Activated CD8-positive, alpha-beta memory T cell treated with anti-CD3 and anti-CD28 coated beads for 4 hours (primary cell): ENCODE measurements around the gene PLA2G12B.

Experiments used
- DNase-seq, 2 donors: peaks; one replicate each; pipeline ENCODE4 v3.0.0-alpha.2; 2020; ENCODE audit warnings: low read depth in 2 of 2

The PLA2G12B gene

GRCh38 chr10:72890086-72890485 is 64.5 kb downstream of the PLA2G12B start:
- DNase-seq, result no peak

GRCh38 chr10:72889391-72889831 is 65.2 kb downstream of the PLA2G12B start:
- no peak for DNase-seq

GRCh38 chr10:72888151-72888638 is 66.4 kb downstream of the PLA2G12B start:
- DNase-seq, result no peak

DNA sequence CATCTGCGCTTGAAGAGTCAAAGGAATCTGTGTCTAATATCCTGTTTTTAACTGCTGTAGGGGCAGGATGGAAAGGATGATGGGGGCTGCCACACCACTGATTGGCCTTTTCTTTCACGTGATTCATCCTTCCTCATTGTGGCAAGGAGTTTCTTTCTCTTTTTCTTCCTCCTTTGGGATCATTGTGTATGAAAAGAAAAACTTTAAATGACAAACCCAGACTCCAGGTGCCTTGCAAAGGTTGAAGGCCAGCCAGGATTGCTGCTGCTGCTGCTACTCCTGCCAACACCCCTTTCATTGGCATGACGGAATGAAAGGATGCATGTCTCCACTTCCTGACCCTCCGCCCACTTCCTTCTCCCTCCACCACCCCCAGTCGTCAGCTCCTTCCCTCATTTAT is 67.6 kb downstream of the PLA2G12B start:
- DNase-seq, result no peak

DNA sequence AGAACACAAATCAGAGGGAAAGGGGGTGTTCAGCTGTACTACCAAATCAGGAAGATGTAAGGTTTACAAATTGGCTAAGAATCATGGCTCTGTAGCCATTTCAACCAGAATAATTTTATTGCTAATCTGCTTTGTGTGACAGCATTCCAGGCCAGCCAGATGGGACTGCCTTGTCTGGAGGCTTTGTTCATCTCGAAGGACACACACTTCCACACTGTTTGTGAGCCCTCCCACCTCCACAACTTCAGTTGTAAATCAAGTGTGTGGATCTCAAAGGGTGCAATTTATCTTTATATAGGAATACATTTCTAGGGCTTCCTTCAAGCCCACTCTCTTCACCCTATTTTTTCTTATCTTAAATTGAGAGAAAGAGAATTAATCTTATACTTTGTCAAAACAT is 68.0 kb downstream of the PLA2G12B start:
- no peak for DNase-seq

DNA sequence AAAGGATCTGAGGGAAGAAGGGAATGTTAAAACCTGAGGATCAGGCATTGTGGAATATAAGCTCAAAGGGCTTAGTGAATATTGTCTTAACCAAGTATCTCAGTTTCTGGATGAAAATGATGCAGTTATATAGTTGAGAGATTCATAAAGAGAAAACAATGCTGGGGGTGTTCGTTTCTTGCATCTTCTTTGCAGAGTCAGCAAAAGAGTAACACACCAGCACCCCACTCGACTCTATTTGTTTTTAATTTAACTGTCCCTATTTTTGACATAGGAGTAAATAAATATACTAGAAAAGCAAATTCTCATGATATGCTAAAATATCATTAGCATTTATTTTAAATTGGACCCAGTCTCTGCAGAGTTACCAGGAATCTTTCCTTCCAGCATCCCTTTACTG is 68.7 kb downstream of the PLA2G12B start:
- DNase-seq, result no peak
